ENCODE data around the gene IMMT.
A peak's percentile ranks its signal among the peaks of the same experiment; 100 is the strongest.
"Not testable (repeated sequence)": the region's sequence is repeated elsewhere in the genome, so short reads cannot be mapped to it uniquely, and the experiment has no call there.

Gene IMMT

GRCh38 chr2:86225581-86225980 lies 30.3 kb upstream of the IMMT start:
- DNase-seq: peak; percentile 33

- DNase-seq: no peak
Observed at GRCh38 chr2:86224645-86225355, 29.5 kb upstream of the IMMT start.

- DNase-seq: no peak
Observed at GRCh38 chr2:86223927-86224560, 28.8 kb upstream of the IMMT start.

- no peak for DNase-seq
Observed at GRCh38 chr2:86223140-86223926, 28.1 kb upstream of the IMMT start.

- DNase-seq: no peak
Observed at GRCh38 chr2:86221066-86221684, 25.9 kb upstream of the IMMT start.

- no peak for DNase-seq
Observed at GRCh38 chr2:86219896-86220295, 24.6 kb upstream of the IMMT start.

- no peak for DNase-seq
Observed at GRCh38 chr2:86218124-86218523, 22.9 kb upstream of the IMMT start.

- no peak for DNase-seq
Observed at GRCh38 chr2:86216575-86217555, 21.6 kb upstream of the IMMT start.

- DNase-seq: no peak
Observed at GRCh38 chr2:86214503-86214832, 19.2 kb upstream of the IMMT start.

GRCh38 chr2:86213699-86214502 lies 18.6 kb upstream of the IMMT start:
- DNase-seq: no peak

- no peak for DNase-seq
Observed at GRCh38 chr2:86213056-86213455, 17.8 kb upstream of the IMMT start.

- no peak for DNase-seq
Observed at GRCh38 chr2:86211796-86212188, 16.5 kb upstream of the IMMT start.

GRCh38 chr2:86211033-86211795 lies 16.0 kb upstream of the IMMT start:
- DNase-seq: no peak

- DNase-seq: no peak
Observed at GRCh38 chr2:86204458-86204857, 9.2 kb upstream of the IMMT start.

GRCh38 chr2:86203614-86204013 lies 8.4 kb upstream of the IMMT start:
- DNase-seq: no peak

GRCh38 chr2:86202702-86203101 lies 7.4 kb upstream of the IMMT start:
- no peak for DNase-seq

GRCh38 chr2:86202336-86202692 lies 7.1 kb upstream of the IMMT start:
- DNase-seq: no peak

GRCh38 chr2:86201671-86202335 lies 6.5 kb upstream of the IMMT start:
- DNase-seq: no peak

- DNase-seq: not testable (repeated sequence)
Observed at GRCh38 chr2:86200564-86200963, 5.3 kb upstream of the IMMT start.

- DNase-seq: no peak
Observed at GRCh38 chr2:86199834-86200177, 4.5 kb upstream of the IMMT start.

Data from activated CD8-positive, alpha-beta memory T cell treated with anti-CD3 and anti-CD28 coated beads, Interleukin-2, amount 50 U/mL, for 4 hours (primary cell).